IPS DF 4.7 (cell line): ENCODE measurements around the gene KNDC1.
"Not testable (repeated sequence)": the region's sequence is repeated elsewhere in the genome, so short reads cannot be mapped to it uniquely, and the experiment has no call there.

Experiments
- DNase-seq: peaks from one replicate; pipeline ENCODE4 v3.0.0-alpha.2; 2013; ENCODE audit warnings: low spot score; ENCODE audit errors: extremely low read depth

The KNDC1 gene

GRCh38 chr10:133175624-133176023 is 15.6 kb downstream of the KNDC1 start:
- not testable (repeated sequence) for DNase-seq

- DNase-seq: no peak
These were observed 16.5 kb downstream of the KNDC1 start for GRCh38 chr10:133176546-133176945.

- DNase-seq: no peak
These were observed 17.6 kb downstream of the KNDC1 start for GRCh38 chr10:133177380-133178157.

DNA sequence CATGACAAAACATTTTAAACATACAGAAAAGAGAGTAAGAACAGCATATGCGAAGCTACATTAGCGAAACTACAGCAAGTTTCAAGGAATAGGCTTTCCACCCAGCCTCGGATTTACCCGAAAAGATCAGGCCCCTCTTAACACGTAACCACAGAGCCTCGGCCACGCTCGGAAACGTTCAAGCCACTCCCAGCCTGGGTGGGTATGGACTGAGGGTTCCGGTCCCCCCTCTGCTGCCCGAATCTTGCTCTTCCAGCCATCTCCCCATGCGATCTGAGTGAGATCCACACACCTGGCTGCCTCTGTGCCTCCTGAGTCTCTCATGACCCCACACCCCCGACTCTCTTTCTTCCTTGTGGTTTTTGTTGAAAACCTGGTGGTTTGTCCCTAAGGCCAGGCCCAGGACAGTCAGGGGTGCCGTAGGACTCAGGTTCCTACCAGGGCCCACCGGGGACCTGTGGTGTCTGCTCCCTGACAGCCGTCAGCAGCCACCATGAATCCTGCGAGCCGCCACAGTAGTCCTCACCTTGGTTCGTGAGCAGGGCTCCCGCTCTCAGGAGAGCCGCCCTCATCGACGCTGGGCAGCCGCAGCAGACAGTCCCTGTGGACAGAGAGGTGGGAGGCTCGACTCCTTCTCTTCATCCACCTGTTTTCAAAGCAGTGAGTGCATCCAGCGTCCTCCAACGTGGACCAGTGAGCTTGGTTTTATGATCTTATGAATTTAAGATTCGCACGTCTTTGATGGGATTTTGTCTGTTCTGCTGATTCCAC is 18.5 kb downstream of the KNDC1 start:
- no peak for DNase-seq

GRCh38 chr10:133179128-133179520 is 19.1 kb downstream of the KNDC1 start:
- DNase-seq: no peak

DNA sequence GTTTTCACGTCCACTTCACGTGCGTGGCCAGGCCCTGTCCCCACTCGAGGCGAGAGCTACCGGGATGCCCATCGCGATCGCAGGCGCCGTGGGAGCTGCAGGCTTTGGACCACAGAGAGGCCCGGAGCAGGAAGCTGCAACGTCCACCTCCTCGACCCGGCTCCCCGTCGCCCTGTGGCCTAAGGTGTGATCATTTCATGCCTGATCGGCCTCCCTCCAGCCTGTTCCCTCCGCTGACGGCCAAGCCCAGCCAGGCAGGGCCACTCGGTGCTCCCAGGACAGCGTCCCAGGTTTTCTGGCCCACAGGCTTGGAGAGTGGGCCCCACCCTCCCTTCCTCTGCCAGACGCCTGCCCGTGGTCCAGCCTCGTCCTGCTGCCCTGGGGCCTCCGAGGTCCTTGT is 19.6 kb downstream of the KNDC1 start:
- DNase-seq: no peak

GRCh38 chr10:133180192-133180964 is 20.4 kb downstream of the KNDC1 start:
- no peak for DNase-seq

- no peak for DNase-seq
These were observed 21.1 kb downstream of the KNDC1 start for GRCh38 chr10:133180965-133181639.

- no peak for DNase-seq
These were observed 22.2 kb downstream of the KNDC1 start for GRCh38 chr10:133182190-133182589.

GRCh38 chr10:133182791-133183645 is 23.0 kb downstream of the KNDC1 start:
- DNase-seq: no peak

DNA sequence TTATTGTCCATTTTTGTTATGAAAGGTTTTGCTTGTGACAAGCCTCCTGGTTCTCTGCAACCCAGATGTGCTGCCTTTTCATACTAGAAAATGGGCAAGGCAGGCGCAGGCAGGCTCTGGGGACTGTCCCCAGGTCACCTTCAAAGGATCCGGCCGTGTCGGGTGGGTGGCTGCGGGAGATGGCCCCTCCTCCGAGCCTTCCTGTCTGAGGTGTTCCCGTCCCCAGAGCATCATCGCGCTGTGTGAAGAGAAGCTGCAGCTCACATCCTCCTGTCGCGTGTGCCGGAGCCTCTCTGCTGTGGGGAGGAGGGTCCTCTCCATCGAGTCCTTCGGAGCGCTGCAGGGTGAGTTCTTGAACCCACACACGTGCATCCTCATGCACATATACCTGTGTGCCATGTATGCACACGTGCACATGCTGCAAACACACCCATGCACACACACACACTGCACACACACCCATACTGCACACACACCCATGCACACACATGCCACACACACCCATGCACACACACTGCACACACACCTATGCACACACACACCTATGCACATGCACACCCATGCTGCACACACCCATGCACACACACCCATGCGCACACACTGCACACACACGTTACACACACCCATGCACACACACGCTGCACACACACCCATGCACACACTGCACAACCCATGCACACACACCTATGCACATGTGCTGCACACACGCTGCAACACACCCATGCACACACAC is 23.8 kb downstream of the KNDC1 start:
- no peak for DNase-seq

DNA sequence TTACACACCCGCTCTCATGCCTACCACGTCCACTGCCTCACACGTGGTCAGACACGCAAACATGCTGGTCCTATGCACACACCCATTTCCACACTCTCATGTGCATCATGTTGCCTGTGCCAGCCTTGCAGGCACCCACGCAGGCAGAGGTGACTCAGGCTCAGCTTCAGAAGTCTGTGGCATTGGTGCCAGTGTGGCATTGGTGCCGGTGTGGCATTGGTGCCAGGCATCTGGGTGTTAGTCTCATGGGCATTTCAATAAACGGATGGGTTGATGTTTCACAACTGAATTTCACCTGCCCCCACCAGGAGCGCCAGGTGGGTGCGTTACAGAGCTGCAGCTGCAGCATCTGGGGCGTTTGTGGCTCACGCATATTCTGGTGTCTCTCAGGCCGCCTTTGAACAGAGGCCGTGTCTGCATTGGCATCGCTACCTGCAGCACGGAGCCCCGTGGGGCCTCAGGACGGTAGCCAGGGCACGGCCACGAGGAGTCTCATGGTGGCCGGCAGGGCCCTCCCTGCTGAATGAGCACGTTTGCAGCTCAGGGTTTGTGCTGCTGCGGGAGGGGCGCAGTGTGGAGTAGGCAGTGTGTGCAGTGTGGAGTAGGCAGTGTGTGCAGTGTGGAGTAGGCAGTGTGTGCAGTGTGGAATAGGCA is 24.7 kb downstream of the KNDC1 start:
- DNase-seq: no peak

DNA sequence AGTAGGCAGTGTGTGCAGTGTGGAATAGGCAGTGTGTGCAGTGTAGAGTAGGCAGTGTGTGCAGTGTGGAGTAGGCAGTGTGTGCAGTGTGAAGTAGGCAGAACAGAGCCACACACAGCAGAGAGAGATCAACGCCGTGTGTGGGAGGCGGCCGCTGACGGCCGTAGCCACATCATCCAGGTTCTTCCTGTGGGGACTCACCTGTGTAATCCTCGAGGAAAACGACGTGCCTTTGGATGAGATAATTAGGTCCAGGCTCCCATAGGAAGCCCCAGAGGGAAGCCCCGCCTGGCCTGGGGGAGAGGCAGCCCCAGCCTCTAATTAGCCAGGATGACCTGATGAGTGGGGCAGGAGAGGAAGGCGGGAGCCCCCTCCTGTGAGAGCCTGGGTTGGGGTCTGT is 25.4 kb downstream of the KNDC1 start:
- DNase-seq: no peak

- DNase-seq: no peak
These were observed 25.9 kb downstream of the KNDC1 start for GRCh38 chr10:133185916-133186315.

- DNase-seq: no peak
These were observed 26.5 kb downstream of the KNDC1 start for GRCh38 chr10:133186416-133187090.

DNA sequence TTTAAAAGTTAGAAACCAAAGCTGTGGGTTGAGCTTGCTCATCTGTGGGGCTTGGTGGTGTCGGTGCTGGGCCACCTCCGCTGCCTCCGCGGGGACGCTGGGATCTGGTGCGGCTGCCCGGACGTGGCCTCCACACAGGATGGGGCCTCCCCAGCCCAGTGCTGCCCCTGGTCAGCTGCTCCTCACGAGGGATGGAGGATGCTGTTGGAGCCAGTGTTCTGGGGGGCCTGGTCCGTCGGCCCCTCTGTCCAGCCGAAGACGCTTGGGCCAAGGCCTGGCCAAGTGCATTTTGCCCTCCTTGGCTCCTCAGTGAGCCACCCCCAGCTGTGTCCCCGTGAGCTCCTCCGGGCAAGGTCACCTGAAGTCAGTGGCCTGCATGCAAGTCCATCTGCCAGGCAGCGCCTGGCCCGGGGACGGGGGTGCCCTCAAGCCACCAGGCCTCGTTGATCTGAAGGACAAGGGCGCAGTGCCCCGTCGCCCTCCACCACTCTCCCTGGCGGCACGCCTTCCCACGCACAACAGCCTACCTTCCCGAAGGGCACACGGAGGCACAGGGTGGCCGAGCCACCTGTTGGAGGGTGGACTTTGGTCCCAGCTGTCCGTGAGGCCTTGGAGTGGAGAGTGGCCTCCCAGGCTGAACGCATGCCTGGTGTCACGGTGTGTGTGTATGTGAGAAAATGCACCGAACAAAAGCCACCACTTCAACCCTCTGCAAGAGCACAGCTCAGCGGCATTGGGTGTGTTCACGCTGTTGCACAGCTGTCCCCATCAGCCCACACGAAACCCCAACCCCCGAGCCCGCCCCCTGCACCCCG is 27.3 kb downstream of the KNDC1 start:
- no peak for DNase-seq

GRCh38 chr10:133187906-133188681 is 28.1 kb downstream of the KNDC1 start:
- no peak for DNase-seq
